ENCODE results near the gene MYO3B.
"Not testable (repeated sequence)": the region's sequence is repeated elsewhere in the genome, so short reads cannot be mapped to it uniquely, and the experiment has no call there.

Gene MYO3B

GRCh38 chr2:170240629-170241028 is 62.7 kb downstream of the MYO3B start:
- no peak for DNase-seq

GRCh38 chr2:170241756-170242155 is 63.8 kb downstream of the MYO3B start:
- no peak for DNase-seq

- no peak for DNase-seq
Measured at GRCh38 chr2:170243118-170243837, 65.3 kb downstream of the MYO3B start.

GRCh38 chr2:170243898-170244297 is 66.0 kb downstream of the MYO3B start:
- no peak for DNase-seq

- DNase-seq = no peak
Measured at GRCh38 chr2:170244555-170244954, 66.6 kb downstream of the MYO3B start.

- no peak for DNase-seq
Measured at GRCh38 chr2:170245312-170245711, 67.4 kb downstream of the MYO3B start.

- no peak for DNase-seq
Measured at GRCh38 chr2:170247333-170247732, 69.4 kb downstream of the MYO3B start.

GRCh38 chr2:170247882-170248393 is 70.0 kb downstream of the MYO3B start:
- DNase-seq = no peak

GRCh38 chr2:170248574-170249393 is 70.8 kb downstream of the MYO3B start:
- no peak for DNase-seq

- DNase-seq = no peak
Measured at GRCh38 chr2:170249761-170250160, 71.8 kb downstream of the MYO3B start.

- no peak for DNase-seq
Measured at GRCh38 chr2:170250584-170250983, 72.6 kb downstream of the MYO3B start.

- DNase-seq = no peak
Measured at GRCh38 chr2:170252414-170252813, 74.5 kb downstream of the MYO3B start.

GRCh38 chr2:170253721-170254230 is 75.8 kb downstream of the MYO3B start:
- no peak for DNase-seq

GRCh38 chr2:170254293-170254732 is 76.4 kb downstream of the MYO3B start:
- DNase-seq = no peak

- DNase-seq = no peak
Measured at GRCh38 chr2:170255137-170255536, 77.2 kb downstream of the MYO3B start.

GRCh38 chr2:170255971-170256370 is 78.0 kb downstream of the MYO3B start:
- peak; percentile 36 for DNase-seq

GRCh38 chr2:170258382-170258781 is 80.4 kb downstream of the MYO3B start:
- no peak for DNase-seq

- no peak for DNase-seq
Measured at GRCh38 chr2:170260188-170260587, 82.2 kb downstream of the MYO3B start.

- DNase-seq = no peak
Measured at GRCh38 chr2:170261566-170261965, 83.6 kb downstream of the MYO3B start.

GRCh38 chr2:170262343-170262742 is 84.4 kb downstream of the MYO3B start:
- no peak for DNase-seq

GRCh38 chr2:170262806-170263205 is 84.9 kb downstream of the MYO3B start:
- DNase-seq = no peak

- not testable (repeated sequence) for DNase-seq
Measured at GRCh38 chr2:170263728-170264521, 86.0 kb downstream of the MYO3B start.

GRCh38 chr2:170264522-170264860 is 86.5 kb downstream of the MYO3B start:
- no peak for DNase-seq
